Lung microvascular endothelial cell (primary cell): Measurements from ENCODE around the gene CASP4. TPM values are rescaled to one million over a fixed set of nuclear protein-coding genes. Genes with fewer than 3 reads are reported as not detected.

Experiments
- DNase-seq, 2 donors: peaks; one replicate each; pipeline versions ENCODE4 v3.0.0 to v3.0.0-alpha.2; 2010; ENCODE audit warnings: low read depth in 2 of 2
- total RNA-seq: library from RNA; depleted of rRNA; stranded (reverse); fragments of >200 nt; gene quantifications from 2 replicates; pipeline ENCODE4 v1.2.1, GENCODE V29; 2014

The CASP4 gene
- total RNA-seq, 1 donor from 2014 or later = 200 TPM

- peak; percentile 44 to 82 for DNase-seq
Observed at GRCh38 chr11:104893876-104894275, 74.5 kb downstream of the CASP4 start.

Other genes starting within 250 kb of the CASP4 start
- 5.0 and 7.0 TPM in 2 replicates for gene CASP12, start 70.1 kb downstream of the CASP4 start, total RNA-seq
- gene CASP5, start 54.6 kb upstream of the CASP4 start, total RNA-seq = not detected in 2 replicates
- 26.6 and 28.0 TPM in 2 replicates for gene CASP1, start 66.6 kb upstream of the CASP4 start, total RNA-seq
- gene CARD16, start 76.8 kb upstream of the CASP4 start, total RNA-seq = 106 and 113 TPM in 2 replicates
- not detected in 2 replicates for gene CARD18, start 171.2 kb upstream of the CASP4 start, total RNA-seq